Heart left ventricle (tissue), 16 donors: Measurements from ENCODE around the gene HAUS3. TPM values are rescaled to one million over a fixed set of nuclear protein-coding genes. Genes with fewer than 3 reads are reported as not detected.

Experiments
- ATAC-seq, 4 donors: fragments of 200-7000 bp; cut with Tn5 transposase; one replicate each; pipeline ENCODE4 v1.9.1; 2020 to 2022; ENCODE audit warnings: moderate library complexity in 4 of 4, mild to moderate bottlenecking in 3 of 4, moderate number of reproducible peaks in 1 of 4
- DNase-seq, 5 donors: peaks; one replicate each; pipeline ENCODE4 v3.0.0-alpha.2; 2020
- H3K27ac ChIP-seq, 12 donors: fragments of 200-600 bp; sonication (generic) in 4 of 12; one replicate each; pipeline versions ENCODE4 v1.5.0 to v1.8.0; 2016 to 2022; ENCODE audit warnings: mild to moderate bottlenecking in 2 of 12
- H3K27me3 ChIP-seq, 9 donors: fragments of 200-600 bp; sonication (generic) in 2 of 9; one replicate each; pipeline versions ENCODE4 v1.5.1 to v1.8.0; 2016 to 2022; ENCODE audit warnings: mild to moderate bottlenecking in 3 of 9
- H3K36me3 ChIP-seq, 9 donors: fragments of 200-600 bp; sonication (generic) in 2 of 9; one replicate each; pipeline versions ENCODE4 v1.5.0 to v1.8.0; 2018 to 2022; ENCODE audit warnings: mild to moderate bottlenecking in 2 of 9
- H3K4me1 ChIP-seq, 12 donors: fragments of 200-600 bp; sonication (generic) in 4 of 12; one replicate each; pipeline versions ENCODE4 v1.5.0 to v1.8.0; 2016 to 2022; ENCODE audit warnings: mild to moderate bottlenecking in 3 of 12
- H3K4me3 ChIP-seq, 12 donors: fragments of 200-600 bp; sonication (generic) in 4 of 12; one replicate each; pipeline versions ENCODE4 v1.5.0 to v1.8.0; 2017 to 2022; ENCODE audit warnings: mild to moderate bottlenecking in 9 of 12, moderate library complexity in 4 of 12
- H3K9me3 ChIP-seq, 12 donors: fragments of 200-600 bp; sonication (generic) in 4 of 12; one replicate each; pipeline versions ENCODE4 v1.5.0 to v1.8.0; 2016 to 2022; ENCODE audit warnings: mild to moderate bottlenecking in 1 of 12
- CTCF ChIP-seq, 12 donors: fragments of 200-600 bp; sonication (generic) in 4 of 12; IDR thresholded peaks; one replicate each; pipeline versions ENCODE4 v1.5.0 to v1.8.0; 2018 to 2022; ENCODE audit warnings: antibody characterized with exemption in 12 of 12, mild to moderate bottlenecking in 5 of 12
- POLR2A ChIP-seq, 2 donors: fragments of 450-650 bp; IDR thresholded peaks; one replicate each; pipeline ENCODE4 v1.6.1; 2017; ENCODE audit warnings: antibody characterized with exemption in 2 of 2, mild to moderate bottlenecking in 2 of 2, moderate library complexity in 2 of 2
- WGBS, 4 donors: extraction: QIAGEN DNeasy Blood & Tissue Kit in 2 of 4; methylation state at CpG; one replicate each; pipeline versions ENCODE4 v1.1.5 to v1.1.7; 2013 to 2018; 5-methylcytosine and 5-hydroxymethylcytosine counted together
- intact Hi-C, 10 donors: fragments of 100-400 bp; cut with DNase I; formaldehyde crosslinking; loops; one replicate each; pipeline versions ENCODE4 v1.11.1 to v1.14.2; 2022
- polyA plus RNA-seq, 2 donors: library from polyadenylated mRNA; stranded (reverse); fragments of 200-250 nt; gene quantifications; one replicate each; pipeline ENCODE4 v1.2.3, GENCODE V29; 2013
- total RNA-seq, 9 donors: library from RNA; depleted of rRNA in 2 of 9; stranded (reverse); fragments of >200 nt in 2 of 9; fragmentation: NEBNext Ultra II Directional in 3 of 9; extraction: Animal tissue kit (Norgen Biotek cat#: 25700) in 3 of 9; gene quantifications; one replicate each; pipeline versions ENCODE4 v1.1.0 to v1.2.4, GENCODE V29; 2016 to 2023
- donor health status: ischemic (EF 13 %, LVEDD 7.1; RV severe dilation, severe dysfunction).
- donor health status: healthy with polysubstance abuse.
- donor health status: DM: no; HTN: yes; CAD: no.
- donor health status: DM: no; HTN: no; CAD: no.
- donor health status: ischemic (EF 25% LVEDD 6.9; RV normal size, moderate dysfunction).
- donor health status: ischemic (EF 25% LVEDD 5.7; RV mildly dilated, moderate dysfunction).
- donor health status: healthy.
- donor health status: DM: yes; HTN: yes; CAD: no.
- donor health status: ischemic (EF 35%, LVEDD 5.7; RV mildly dilated, moderate dysfunction).
- donor health status: nonischemic (EF 11% LVEDD 7.7; RV severe dilation, severe dysfunction).
- donor health status: DM: yes; HTN: yes; CAD: no.
- donor health status: PGD.
- donor health status: ischemic (EF 29% LVEDD 5.4; RV normal size, mild dysfunction).
- donor health status: nonischemic (EF 23%, LVEDD 6.1; RV moderate dilation, normal function).

Gene HAUS3
- total and polyA plus RNA-seq, 11 donors, result 4.2 to 8.3 (median 6.3) TPM

GRCh38 chr4:2179717-2180116, 62.2 kb downstream of the HAUS3 start:
- no peak for DNase-seq
- H3K4me1 ChIP-seq, result no peaks in the 10 kb centered on the region
- no peak for ATAC-seq
- 79 to 83% (median 82%) methylated on average over 7 of the region's 7 CpGs for WGBS, 4 donors
- H3K36me3 ChIP-seq, result no peaks in the 10 kb centered on the region
- no peaks in the 10 kb centered on the region for H3K27me3 ChIP-seq
- intact Hi-C loops, result no loop called here
- no peak for TF ChIP-seq POLR2A (IDR thresholded peaks at IDR 0.05)
- TF ChIP-seq CTCF (IDR thresholded peaks at IDR 0.05), result no peak
- peaks cover 0 to 17% (median 0%) of the 10 kb centered on the region in 12 donors for H3K9me3 ChIP-seq
- no peak overlapping the region for H3K4me3 ChIP-seq
- H3K27ac ChIP-seq, result no peak overlapping the region

DNA sequence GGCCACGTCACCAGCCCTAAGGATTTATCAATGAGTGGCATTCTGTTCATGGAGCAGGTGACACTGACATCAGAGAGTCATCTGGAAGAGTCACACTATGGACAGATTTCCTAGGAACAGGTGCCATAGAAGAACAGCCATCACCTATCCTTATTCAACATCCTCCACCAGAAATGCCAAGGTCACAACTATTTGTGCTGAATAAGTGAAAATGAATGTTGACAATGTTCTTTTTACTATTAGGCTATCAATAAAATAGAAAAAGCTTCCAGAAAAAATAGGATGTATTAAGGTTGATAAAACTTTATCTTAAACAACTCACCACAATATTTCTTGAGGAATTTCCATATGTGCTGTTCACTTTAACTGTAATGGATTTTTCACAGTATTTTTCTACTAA, 62.9 kb downstream of the HAUS3 start:
- Histone ChIP-seq H3K36me3 (no peaks in the 10 kb centered on the region), H3K27ac (no peak overlapping the region), H3K9me3 (peaks cover 0 to 17% (median 0%) of the 10 kb centered on the region in 12 donors), H3K4me3 (no peak overlapping the region), H3K27me3 (no peaks in the 10 kb centered on the region), H3K4me1 (no peaks in the 10 kb centered on the region)
- TF ChIP-seq CTCF (IDR thresholded peaks at IDR 0.05), result no peak
- TF ChIP-seq POLR2A (IDR thresholded peaks at IDR 0.05), result no peak
- DNase-seq (no peak), ATAC-seq (no peak)
- intact Hi-C loops, result no loop called here
- WGBS, 4 donors, result 93 to 100% (median 97%) methylated on average over 1 of the region's 1 CpG

Other genes with a start within 250 kb of the HAUS3 start
- gene NELFA, start 233.1 kb downstream of the HAUS3 start, total RNA-seq, result 10 to 100 TPM in 5 of 9 donors, 1 to 10 TPM in 4; 8.1 to 14.9 (median 10.3) TPM
- 10 to 100 TPM; 10.4 to 12.8 TPM for gene NELFA, start 233.1 kb downstream of the HAUS3 start, polyA plus RNA-seq
- gene NAT8L, start 182.8 kb downstream of the HAUS3 start, total RNA-seq, result 1 to 10 TPM in 1 of 9 donors, under 1 TPM in 8; 0.19 to 3.1 (median 0.33) TPM
- under 1 TPM; 0.27 to 0.30 TPM for gene NAT8L, start 182.8 kb downstream of the HAUS3 start, polyA plus RNA-seq
- gene POLN, start within 50 bp of the HAUS3 start, total RNA-seq, result 1 to 10 TPM in 7 of 9 donors, under 1 TPM in 2; 0.38 to 4.5 (median 2.6) TPM
- under 1 TPM; 0.79 to 0.84 TPM for gene POLN, start within 50 bp of the HAUS3 start, polyA plus RNA-seq
- gene MXD4, start 20.0 kb upstream of the HAUS3 start, total RNA-seq, result 10 to 100 TPM; 27.5 to 76.6 (median 35.5) TPM
- gene MXD4, start 20.0 kb upstream of the HAUS3 start, polyA plus RNA-seq, result 10 to 100 TPM; 39.0 to 55.5 TPM
- 10 to 100 TPM in 2 of 9 donors, 1 to 10 TPM in 7; 2.6 to 11.9 (median 5.6) TPM for gene ZFYVE28, start 176.5 kb upstream of the HAUS3 start, total RNA-seq
- gene ZFYVE28, start 176.5 kb upstream of the HAUS3 start, polyA plus RNA-seq, result 1 to 10 TPM; 4.3 to 5.0 TPM
- gene CFAP99, start 176.8 kb upstream of the HAUS3 start, total RNA-seq, result not detected
- gene CFAP99, start 176.8 kb upstream of the HAUS3 start, polyA plus RNA-seq, result not detected
- gene RNF4, start 227.0 kb upstream of the HAUS3 start, total RNA-seq, result 10 to 100 TPM; 24.3 to 45.7 (median 30.8) TPM
- 10 to 100 TPM; 10.6 to 36.3 TPM for gene RNF4, start 227.0 kb upstream of the HAUS3 start, polyA plus RNA-seq